C4-2B (cell line): ENCODE data around the gene IL32.

Experiments
- H3K27ac ChIP-seq: fragments of 450-650 bp; 2 replicates; pipeline ENCODE4 v1.5.1; 2017
- CTCF ChIP-seq: fragments of 450-650 bp; conservative IDR thresholded peaks from 2 replicates; pipeline ENCODE4 v1.5.1; 2017; ENCODE audit warnings: mild to moderate bottlenecking
- ZFX ChIP-seq: fragments of 450-650 bp; IDR thresholded peaks from 2 replicates; pipeline ENCODE4 v1.6.1; 2017

Gene IL32

GRCh38 chr16:3087243-3088235, 22.1 kb downstream of the IL32 start:
- no peak overlapping the region for H3K27ac ChIP-seq
- TF ChIP-seq ZFX = no peak
- TF ChIP-seq CTCF = no peak; the same call in 1 of the 2 replicates

GRCh38 chr16:3088450-3088849, 23.0 kb downstream of the IL32 start:
- TF ChIP-seq ZFX = no peak
- no peak for TF ChIP-seq CTCF
- H3K27ac ChIP-seq = no peak overlapping the region

- 0 out of 2 replicates have a peak, but pooled peaks have one; percentile 4 for TF ChIP-seq CTCF
- no peak for TF ChIP-seq ZFX
- no peak overlapping the region for H3K27ac ChIP-seq
Measured at GRCh38 chr16:3088925-3089716, 23.7 kb downstream of the IL32 start.

GRCh38 chr16:3089717-3090592, 24.5 kb downstream of the IL32 start:
- H3K27ac ChIP-seq = no peak overlapping the region
- TF ChIP-seq CTCF (no peak), ZFX (no peak)

- TF ChIP-seq CTCF = no peak
- H3K27ac ChIP-seq = no peak overlapping the region
Measured at GRCh38 chr16:3091551-3091950, 26.1 kb downstream of the IL32 start.

GRCh38 chr16:3092501-3092941, 27.1 kb downstream of the IL32 start:
- no peak overlapping the region for H3K27ac ChIP-seq
- no peak for TF ChIP-seq ZFX
- TF ChIP-seq CTCF = no peak
